Fibroblast of mammary gland (primary cell): Measurements from ENCODE around the gene NQO2.
A peak's percentile ranks its signal among the peaks of the same experiment; 100 is the strongest.
"Not testable (repeated sequence)": the region's sequence is repeated elsewhere in the genome, so short reads cannot be mapped to it uniquely, and the experiment has no call there.

Source experiments
- DNase-seq: peaks from one replicate; pipeline ENCODE4 v3.0.0-alpha.2; 2010; ENCODE audit warnings: low read depth
- H3K4me3 ChIP-seq: 2 replicates; pipeline ENCODE4 v1.5.1; 2011; ENCODE audit warnings: low read depth, mild to moderate bottlenecking, low read length, moderate library complexity; ENCODE audit not compliant: control insufficient read depth
- CTCF ChIP-seq: conservative IDR thresholded peaks from 2 replicates; pipeline ENCODE4 v1.5.1; 2011; ENCODE audit warnings: low read depth, low read length, inconsistent platforms; ENCODE audit not compliant: control insufficient read depth, insufficient read depth

The NQO2 gene

GRCh38 chr6:2968600-2969135 lies 31.0 kb upstream of the NQO2 start:
- no peak overlapping the region for H3K4me3 ChIP-seq
- TF ChIP-seq CTCF, result no peak
- no peak for DNase-seq

- no peak for TF ChIP-seq CTCF
- no peak for DNase-seq
- H3K4me3 ChIP-seq, result no peak overlapping the region
Measured at GRCh38 chr6:2969549-2969948, 30.1 kb upstream of the NQO2 start.

GRCh38 chr6:2970034-2970685 lies 29.5 kb upstream of the NQO2 start:
- H3K4me3 ChIP-seq, result peak overlapping the region; percentile 43
- TF ChIP-seq CTCF, result no peak
- DNase-seq, result no peak

GRCh38 chr6:2970753-2971419 lies 28.8 kb upstream of the NQO2 start:
- peak overlapping the region; percentile 60 for H3K4me3 ChIP-seq
- TF ChIP-seq CTCF, result no peak
- no peak for DNase-seq

GRCh38 chr6:2971420-2972218 lies 28.1 kb upstream of the NQO2 start, which contains the start of gene SERPINB6:
Gene SERPINB6 (minus strand): TSS chr6:2971567. CDS start chr6:2959332, 12,235 bp downstream.
- peak; percentile 61 for DNase-seq
- peak within 1 kb of the TSS; percentile 60 for H3K4me3 ChIP-seq
- no peak for TF ChIP-seq CTCF

- not testable (repeated sequence) for DNase-seq
- H3K4me3 ChIP-seq, result peak overlapping the region; percentile 8
Measured at GRCh38 chr6:2972219-2972487, 27.5 kb upstream of the NQO2 start.

- H3K4me3 ChIP-seq, DNase-seq: not testable (repeated sequence)
Measured at GRCh38 chr6:2972685-2973084, 27.0 kb upstream of the NQO2 start.

GRCh38 chr6:2973180-2973579 lies 26.5 kb upstream of the NQO2 start:
- not testable (repeated sequence) for DNase-seq, H3K4me3 ChIP-seq
